ENCODE results near the gene PSD4.

Gene PSD4

DNA sequence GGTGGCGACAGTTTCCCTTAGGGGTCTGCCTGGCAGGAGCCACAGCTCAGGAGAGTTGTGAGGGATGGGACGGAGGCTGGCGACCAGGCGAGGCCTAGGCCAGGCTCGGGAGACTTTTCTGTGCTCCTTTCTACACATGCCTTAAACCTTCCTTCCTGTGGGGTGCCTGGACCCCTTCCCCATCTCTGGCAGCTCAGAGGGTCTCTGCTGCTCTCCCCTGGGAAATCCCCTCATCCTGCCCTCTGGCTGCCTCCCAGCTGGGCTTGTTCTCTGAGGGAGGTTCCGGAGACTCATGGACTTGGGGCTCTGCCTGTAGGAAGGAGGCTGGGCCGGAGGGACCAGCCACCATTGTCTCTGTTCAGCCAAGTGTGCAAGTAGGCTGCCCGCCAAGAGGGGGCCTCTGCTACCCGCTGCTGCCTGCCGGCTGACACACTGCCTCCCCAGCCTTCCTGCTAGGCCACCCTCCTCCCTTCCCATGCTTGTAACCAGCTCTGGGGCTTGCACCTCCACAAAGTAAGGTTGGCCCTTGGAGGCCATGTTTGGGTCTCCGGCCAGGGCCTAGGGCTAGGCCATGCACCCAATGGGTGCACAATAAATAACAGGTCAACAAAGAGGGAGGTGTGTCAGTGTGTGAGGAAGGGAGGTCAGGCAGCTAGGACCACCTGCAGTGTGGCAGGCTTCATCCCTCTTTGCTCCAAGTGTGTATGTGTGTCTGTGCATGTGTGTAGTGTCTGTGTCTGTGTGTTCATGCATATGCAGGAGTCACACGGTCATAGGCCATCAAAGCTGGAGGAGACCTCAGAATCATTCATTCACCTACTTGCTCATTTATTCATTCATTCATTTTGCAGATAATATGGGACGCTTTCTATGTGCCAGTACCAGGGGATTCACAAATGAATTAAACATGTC, 28.8 kb downstream of the PSD4 start:
- TF ChIP-seq CTCF (IDR thresholded peaks at IDR 0.05; ENCODE audit: borderline replicate concordance, insufficient read depth, low read depth, low read length) = no peak
- H3K4me3 ChIP-seq (ENCODE audit: low read depth, low read length) = no peak overlapping the region

DNA sequence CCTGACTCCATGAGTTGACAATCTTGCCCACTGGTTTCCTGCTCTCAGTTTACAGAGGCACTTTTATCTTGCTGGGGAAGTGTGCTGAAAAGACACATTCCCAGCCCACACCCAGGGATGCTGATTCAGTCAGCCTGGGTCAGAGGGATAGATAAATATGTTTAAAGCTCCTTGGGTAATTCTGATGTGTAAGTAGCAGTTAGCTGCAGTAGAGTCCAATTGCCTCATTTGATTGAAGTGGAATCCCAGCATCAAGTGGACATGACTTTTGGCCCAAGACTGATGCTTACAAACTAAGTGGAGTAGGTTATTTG, 29.4 kb downstream of the PSD4 start:
- H3K4me3 ChIP-seq (ENCODE audit: low read depth, low read length) = no peak overlapping the region
- no peak for TF ChIP-seq CTCF (IDR thresholded peaks at IDR 0.05; ENCODE audit: borderline replicate concordance, insufficient read depth, low read depth, low read length)

DNA sequence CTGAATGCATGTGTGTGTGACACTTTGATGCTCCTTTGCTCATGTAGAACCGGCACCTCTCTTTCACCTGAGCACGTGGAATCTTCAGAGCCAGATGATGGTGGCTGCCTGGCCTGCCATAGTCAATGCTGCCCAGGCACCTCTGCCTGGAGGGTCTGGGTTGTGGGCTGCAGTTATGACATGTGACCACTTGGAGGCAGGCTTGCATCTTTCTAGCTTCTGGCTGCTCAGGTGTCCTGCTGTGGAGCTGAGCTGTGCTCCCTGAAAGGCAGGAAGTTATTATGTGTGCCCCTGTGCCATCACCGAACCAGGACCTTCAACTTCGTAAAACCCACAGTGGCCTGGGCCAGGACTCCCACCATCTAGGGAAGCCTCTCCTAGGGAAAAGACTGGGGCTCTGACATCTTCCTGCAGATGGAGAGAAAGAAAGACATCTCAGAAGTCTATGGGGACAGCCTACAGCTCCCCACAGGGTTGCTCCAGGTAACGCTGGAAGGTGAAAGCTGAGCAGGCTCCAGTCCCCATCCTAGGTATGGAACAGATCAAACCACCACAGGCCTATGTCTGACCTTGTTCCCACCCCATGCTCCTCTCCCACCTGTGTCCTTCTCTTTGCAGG, 30.2 kb downstream of the PSD4 start:
- peak; percentile 94 for TF ChIP-seq CTCF (IDR thresholded peaks at IDR 0.05; ENCODE audit: borderline replicate concordance, insufficient read depth, low read depth, low read length)
- no peak overlapping the region for H3K4me3 ChIP-seq (ENCODE audit: low read depth, low read length)

DNA sequence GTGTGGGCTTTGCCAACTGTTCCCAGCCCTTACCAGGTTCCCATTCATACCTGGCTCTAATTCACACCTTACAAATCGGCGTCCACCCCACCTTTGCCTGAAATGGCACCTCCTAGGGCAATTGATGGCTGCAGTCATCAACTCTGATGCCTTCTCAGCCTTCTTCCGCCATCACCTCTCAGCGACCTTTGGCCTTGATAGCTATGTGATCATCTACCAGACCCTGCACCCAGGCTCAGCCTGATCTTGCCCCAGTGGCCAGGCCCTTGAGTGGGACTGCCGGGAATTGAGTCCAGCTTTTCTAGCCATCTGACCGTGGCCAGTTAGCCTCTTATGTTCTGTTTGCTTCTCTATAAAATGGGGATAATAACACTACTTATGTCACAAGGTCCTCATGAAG, 32.5 kb downstream of the PSD4 start:
- no peak for TF ChIP-seq CTCF (IDR thresholded peaks at IDR 0.05; ENCODE audit: borderline replicate concordance, insufficient read depth, low read depth, low read length)
- no peak overlapping the region for H3K4me3 ChIP-seq (ENCODE audit: low read depth, low read length)

- H3K4me3 ChIP-seq (ENCODE audit: low read depth, low read length) = no peak overlapping the region
- no peak for TF ChIP-seq CTCF (IDR thresholded peaks at IDR 0.05; ENCODE audit: borderline replicate concordance, insufficient read depth, low read depth, low read length)
Measured at GRCh38 chr2:113207021-113207420, 33.2 kb downstream of the PSD4 start.

DNA sequence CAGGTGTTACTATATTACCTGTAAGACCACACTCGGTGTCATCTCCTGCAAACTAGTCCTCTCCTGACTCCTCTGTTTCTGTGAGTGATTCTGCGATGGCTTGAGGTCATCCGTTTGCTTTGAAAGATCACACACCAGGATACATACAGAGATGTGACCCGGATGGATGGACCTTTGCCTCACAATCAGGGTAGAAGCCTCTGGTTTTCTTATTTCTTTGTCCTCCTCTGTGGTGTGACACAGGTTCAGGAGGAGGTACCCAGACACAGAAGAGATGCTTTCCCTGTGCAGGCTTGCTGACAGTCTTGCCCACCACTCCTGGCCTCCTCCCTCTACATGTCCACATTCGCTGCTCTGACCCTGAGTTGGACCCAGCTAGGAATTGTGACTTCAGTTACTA, 34.6 kb downstream of the PSD4 start:
- no peak for TF ChIP-seq CTCF (IDR thresholded peaks at IDR 0.05; ENCODE audit: borderline replicate concordance, insufficient read depth, low read depth, low read length)
- no peak overlapping the region for H3K4me3 ChIP-seq (ENCODE audit: low read depth, low read length)

All from GM12875 (cell line).